G401 (cell line): Measurements from ENCODE around the gene PGAM5. TPM values are rescaled to one million over a fixed set of nuclear protein-coding genes. Genes with fewer than 3 reads are reported as not detected.
"Not testable (repeated sequence)": the region's sequence is repeated elsewhere in the genome, so short reads cannot be mapped to it uniquely, and the experiment has no call there.

Experiments
- DNase-seq: peaks from one replicate; pipeline ENCODE4 v3.0.0-alpha.2; 2015; ENCODE audit warnings: low spot score
- in situ Hi-C: cut with HindIII; loops from 2 replicates; pipeline ENCODE4 v1.10.0; 2016; ENCODE audit warnings: low sequenced_read_pairs, mixed read lengths
- total RNA-seq: library from RNA; depleted of rRNA; stranded (reverse); fragments of >200 nt; shearing (Covaris generic); gene quantifications from 2 replicates; pipeline ENCODE4 v1.2.3, GENCODE V29; 2014

PGAM5 gene
- total RNA-seq, 1 experiment from 2014 or later, result 121 TPM

DNA sequence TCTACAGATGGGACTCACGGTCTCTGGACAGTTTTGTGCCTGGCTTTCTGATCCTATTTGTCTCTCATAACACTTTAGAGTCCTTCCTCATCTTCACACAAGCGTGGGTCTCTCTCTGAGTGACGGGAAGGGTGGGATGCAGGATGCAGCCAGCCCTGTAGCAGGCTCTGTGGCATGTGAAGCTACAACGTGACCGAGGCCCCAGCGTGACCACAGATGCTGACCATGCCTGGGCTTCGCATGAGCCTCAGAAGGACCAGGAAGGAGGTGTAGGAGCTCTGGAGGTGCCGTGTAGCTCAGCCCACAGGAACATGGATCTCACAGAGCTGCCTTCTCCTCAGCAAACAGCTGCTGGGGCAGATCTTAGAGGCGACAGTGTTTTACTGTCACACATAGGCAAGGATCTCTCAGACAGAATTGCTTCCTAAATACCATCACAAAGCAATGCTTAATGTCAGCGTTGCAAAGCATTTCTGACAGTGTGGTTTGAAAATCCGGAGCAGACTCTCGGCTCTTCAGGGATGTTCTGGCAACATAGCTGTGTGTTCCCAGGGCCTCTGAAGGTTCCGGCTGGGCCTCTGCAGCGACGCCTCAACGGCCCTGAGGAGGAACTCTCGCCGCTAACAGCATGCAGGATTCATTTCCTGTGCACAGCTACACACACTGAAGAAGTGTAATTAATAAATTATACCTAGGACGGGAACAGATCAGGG, 29.1 kb downstream of the PGAM5 start:
- no peak for DNase-seq
- in situ Hi-C loops, result no loop called here

DNA sequence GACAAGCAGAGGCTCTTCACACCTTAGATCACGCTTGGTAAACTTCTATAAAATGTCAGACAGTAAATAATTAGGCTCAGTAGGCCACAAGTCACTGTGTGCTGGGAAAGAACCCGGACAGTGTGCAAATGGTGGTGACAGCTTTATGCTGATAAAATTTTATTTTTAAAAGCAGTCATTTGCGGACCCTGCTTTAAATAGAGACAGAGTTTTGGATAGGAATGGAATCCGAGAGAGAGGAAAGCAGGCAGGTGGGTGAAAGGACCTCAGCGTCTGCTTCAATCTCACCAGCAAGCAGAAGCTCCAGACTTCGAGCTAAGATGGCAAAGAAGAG, 29.6 kb downstream of the PGAM5 start:
- in situ Hi-C loops, result no loop called here
- DNase-seq, result no peak

DNA sequence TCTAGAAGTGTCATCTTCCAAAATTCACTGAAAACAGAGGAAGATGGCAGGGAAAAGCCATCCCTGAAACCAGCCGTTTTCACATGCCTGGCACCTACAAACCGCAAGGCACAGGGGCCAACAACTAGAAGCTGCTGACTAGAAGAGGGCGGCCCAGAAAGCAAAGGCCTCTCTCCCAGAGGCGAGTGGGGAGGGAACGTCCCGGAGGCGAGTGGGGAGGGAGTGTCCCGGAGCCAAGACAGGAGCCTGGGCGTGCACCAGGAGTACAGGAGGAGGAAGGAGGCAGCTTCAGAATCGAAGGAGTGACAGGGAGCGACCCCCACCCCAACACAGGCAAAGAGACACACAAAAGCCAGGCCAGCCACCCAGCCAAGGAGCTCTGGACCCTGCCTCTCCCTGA, 30.0 kb downstream of the PGAM5 start:
- no peak for DNase-seq
- in situ Hi-C loops, result no loop called here

DNA sequence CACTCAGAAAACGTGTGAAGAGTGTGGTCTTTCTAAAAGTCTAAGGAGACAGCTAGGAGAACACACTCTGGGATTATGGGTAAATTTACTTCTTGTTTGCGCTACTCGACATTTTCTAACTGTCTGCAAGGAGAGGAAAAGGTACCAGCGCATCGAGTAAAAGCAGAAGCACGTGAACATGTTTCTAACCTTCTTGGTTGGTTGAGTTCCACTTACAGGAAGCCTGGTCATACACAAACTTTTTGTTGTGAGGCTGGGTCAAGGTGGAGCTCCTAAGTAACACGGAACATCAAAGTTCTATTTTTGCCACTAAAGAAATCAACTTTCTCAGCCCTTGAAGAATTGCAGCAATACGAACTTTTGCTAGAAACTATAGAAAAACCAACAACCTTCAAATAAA, 31.0 kb downstream of the PGAM5 start:
- in situ Hi-C loops, result no loop called here
- no peak for DNase-seq

DNA sequence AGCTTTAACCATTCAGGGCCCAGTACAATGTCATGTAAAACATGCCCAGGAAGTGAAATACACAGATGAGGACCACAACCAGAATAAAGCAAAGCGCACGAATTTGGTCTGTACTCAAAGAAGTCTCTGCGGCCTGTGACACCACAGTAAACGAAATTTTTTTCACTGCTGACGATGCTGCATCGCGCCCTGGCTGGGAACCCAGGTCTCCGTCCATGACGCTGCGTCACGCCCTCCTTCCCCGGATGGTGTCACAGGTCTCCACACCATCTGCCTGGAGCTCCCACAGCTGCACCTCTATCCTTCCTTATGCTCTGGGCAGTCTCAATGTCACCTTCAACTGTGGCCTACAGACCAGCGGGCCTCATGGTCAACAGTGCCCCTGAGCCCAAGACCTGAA, 33.2 kb downstream of the PGAM5 start:
- no peak for DNase-seq
- in situ Hi-C loops, result no loop called here

DNA sequence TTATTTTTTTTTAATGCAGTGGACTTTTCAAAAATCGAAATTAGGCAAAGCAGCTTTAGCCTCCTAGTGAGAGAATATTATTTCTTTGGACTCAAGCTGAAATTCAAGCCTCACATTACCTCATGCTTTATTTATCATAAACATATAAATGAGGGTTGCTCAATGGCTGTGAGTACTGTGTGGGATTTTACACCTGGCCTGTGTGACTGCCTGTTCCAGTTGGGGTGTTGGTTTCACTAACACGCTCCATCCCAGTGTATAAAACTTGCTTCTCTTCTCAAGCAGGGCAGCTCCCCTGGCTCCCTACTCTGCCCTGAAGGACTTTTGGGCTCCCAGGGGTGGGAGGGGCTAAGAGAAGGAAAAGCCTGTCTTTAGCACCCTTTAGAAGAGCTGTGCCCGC, 36.0 kb downstream of the PGAM5 start:
- DNase-seq, result no peak
- in situ Hi-C loops, result no loop called here

GRCh38 chr12:132747395-132747794, 36.8 kb downstream of the PGAM5 start:
- no peak for DNase-seq
- in situ Hi-C loops, result no loop called here

DNA sequence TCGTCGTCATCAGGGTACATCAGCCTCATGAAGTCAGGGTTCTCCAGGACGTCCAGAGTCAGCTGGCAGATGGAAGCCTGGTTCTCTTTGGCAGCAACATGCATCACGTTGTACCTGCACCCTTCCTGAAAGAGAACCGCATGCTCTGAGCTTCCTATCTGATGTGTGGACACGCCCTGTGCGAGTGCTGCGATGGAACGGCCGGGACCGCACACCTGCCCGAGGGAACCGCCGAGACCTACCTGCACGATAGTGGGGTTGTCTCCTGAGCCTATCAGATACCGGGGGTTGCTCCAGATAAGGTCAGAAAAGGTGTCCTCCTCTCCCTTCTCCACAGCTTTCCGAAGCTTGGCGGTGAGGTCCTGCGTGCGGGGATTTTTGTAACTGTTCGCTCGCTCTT, 37.3 kb downstream of the PGAM5 start:
- in situ Hi-C loops, result no loop called here
- no peak for DNase-seq

DNA sequence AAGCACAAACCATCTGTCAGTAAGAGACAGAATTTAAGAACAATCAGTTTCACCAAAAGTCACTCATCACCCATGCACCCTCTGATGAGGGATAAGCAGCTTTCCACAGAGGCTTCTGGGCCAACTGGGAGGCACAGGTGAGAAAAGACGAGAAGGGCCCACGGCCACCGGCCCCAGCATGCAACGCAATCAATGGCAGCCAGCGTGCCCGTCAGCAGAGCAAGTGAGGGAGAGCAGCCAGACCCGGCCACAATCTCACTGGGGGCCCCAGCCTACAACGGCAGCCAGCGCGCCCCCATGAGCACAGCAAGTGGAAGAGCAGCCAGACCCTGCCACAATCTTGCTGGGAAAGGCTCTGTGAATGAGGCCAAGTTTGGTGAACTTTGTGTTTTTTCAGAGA, 37.7 kb downstream of the PGAM5 start:
- in situ Hi-C loops, result no loop called here
- DNase-seq, result no peak

GRCh38 chr12:132753670-132754069, 43.0 kb downstream of the PGAM5 start:
- DNase-seq, in situ Hi-C loops: not testable (repeated sequence)

DNA sequence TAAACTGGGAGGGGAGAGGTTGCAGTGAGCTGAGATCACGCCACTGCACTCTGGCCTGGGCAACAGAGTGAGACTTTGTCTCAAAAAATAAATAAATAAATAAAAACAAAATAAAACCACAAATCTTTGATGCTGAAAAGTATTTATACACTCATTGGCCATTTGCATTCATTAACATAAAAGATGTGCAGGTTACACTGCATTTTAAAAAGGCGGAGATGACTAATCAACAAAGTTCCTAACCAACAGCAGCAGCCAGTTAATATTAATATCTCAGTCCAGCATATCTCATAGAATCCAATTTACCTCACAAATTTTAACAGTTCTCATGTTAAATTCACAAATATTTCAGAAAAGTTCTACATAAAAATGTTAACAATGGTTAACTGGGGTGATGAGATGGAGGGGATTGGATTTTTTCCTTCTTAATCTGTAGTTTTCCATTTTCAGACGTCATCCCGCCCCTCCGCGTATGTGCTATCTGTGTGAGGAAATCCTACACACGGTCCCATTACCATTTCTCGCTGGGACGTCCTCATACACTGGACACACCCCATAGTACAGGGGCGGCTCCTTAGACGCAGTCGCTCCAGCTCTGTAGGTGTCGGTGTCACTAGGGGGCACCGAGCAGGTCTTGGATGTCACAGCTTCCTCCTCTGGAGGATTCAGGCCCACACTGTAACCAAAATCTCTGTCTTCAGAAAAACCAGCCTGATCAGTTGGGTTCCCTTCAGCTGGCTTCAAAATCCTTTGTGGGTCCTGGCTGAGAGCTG, 43.7 kb downstream of the PGAM5 start:
- in situ Hi-C loops, result no loop called here
- DNase-seq, result no peak

DNA sequence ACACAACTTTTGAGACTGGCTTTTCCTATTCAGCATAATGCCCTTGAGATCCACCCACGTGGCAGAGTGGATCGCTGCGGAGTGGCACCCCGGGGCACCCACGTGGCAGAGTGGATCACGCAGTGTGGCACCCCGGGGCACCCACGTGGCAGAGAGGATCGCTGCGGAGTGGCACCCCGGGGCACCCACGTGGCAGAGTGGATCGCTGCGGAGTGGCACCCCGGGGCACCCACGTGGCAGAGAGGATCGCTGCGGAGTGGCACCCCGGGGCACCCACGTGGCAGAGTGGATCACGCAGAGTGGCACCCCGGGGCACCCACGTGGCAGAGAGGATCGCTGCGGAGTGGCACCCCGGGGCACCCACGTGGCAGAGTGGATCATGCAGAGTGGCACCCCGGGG, 48.2 kb downstream of the PGAM5 start:
- DNase-seq, in situ Hi-C loops: not testable (repeated sequence)

DNA sequence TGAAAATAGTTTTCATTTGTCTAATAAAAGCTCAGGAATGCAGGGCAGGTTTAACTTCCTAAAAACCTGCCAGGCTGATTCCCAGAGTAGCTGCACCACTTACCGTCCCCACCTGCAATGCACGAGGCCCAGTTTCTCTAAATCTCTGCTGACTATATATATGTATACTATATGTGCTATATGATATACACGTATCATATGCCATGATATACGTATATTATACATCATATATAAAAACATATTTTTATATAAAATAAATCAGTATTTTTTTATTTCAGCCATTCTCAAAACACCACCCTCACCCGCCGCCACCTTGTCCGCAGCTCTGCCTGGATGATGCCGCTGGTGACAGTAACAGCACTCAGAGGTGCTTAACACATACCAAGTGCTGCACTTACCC, 48.7 kb downstream of the PGAM5 start:
- in situ Hi-C loops, result no loop called here
- no peak for DNase-seq

GRCh38 chr12:132761032-132761920, 50.6 kb downstream of the PGAM5 start, which contains the start of gene ANKLE2:
ANKLE2 (minus strand) TSS chr12:132761832; CDS start chr12:132761798, 34 bp downstream.
- in situ Hi-C loops, result no loop called here
- no peak for DNase-seq

GRCh38 chr12:132761921-132762583, 51.4 kb downstream of the PGAM5 start:
- in situ Hi-C loops, result no loop called here
- peak; percentile 84 for DNase-seq

- in situ Hi-C loops, result no loop called here
- DNase-seq, result no peak
Measured at GRCh38 chr12:132764231-132764630, 53.6 kb downstream of the PGAM5 start.

DNA sequence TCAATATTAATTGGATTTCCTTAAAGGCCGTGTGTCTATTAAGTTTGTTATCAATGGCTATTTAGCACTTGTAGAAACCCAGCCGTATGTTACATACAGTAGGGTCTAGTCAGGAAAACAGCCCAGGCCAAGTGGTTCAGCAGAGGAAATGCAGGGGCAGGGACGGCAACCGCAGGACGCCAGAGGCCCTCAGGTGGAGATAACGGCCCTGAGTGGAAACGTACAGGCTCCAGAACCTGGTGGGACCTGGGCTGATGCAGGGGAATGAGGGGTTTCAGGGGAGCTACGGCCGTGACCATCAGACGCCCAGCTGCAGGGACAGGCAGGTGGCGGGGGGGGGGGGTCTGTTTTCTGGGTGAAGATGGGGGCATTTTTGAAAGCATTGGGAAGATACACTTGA, 54.7 kb downstream of the PGAM5 start:
- DNase-seq, result no peak
- in situ Hi-C loops, result no loop called here

- DNase-seq, result no peak
- in situ Hi-C loops, result no loop called here
Measured at GRCh38 chr12:132766380-132767085, 55.9 kb downstream of the PGAM5 start.
